ENCODE measurements around the gene HUS1B. TPM values are rescaled to one million over a fixed set of nuclear protein-coding genes. Genes with fewer than 3 reads are reported as not detected.
A peak's percentile ranks its signal among the peaks of the same experiment; 100 is the strongest.

HUS1B gene
- total and polyA plus RNA-seq, 9 of the 15 experiments (the other 6 are each of a cell fraction or from before 2014, with no cell fraction given), result 0.16 to 1.4 (median 0.38) TPM; not detected in 1

- no peak for TF ChIP-seq ZNF274 (IDR thresholded peaks at IDR 0.05; ENCODE audit: borderline replicate concordance, low read depth, low read length)
- no peak for TF ChIP-seq NBN (IDR thresholded peaks at IDR 0.05; ENCODE audit: low read depth)
- TF ChIP-seq POLR2H (tag; IDR thresholded peaks at IDR 0.05; ENCODE audit: low read depth), result no peak
- TF ChIP-seq MYBL2 (IDR thresholded peaks at IDR 0.05; ENCODE audit: low read depth), result no peak
- no peak for TF ChIP-seq MYBL2 (CRISPR knock-in tag; IDR thresholded peaks at IDR 0.05; ENCODE audit: borderline replicate concordance)
- no peak for TF ChIP-seq RHOXF2B (CRISPR knock-in tag; conservative IDR thresholded peaks at IDR 0.05)
- no peak for TF ChIP-seq ZNF124 (CRISPR knock-in tag; IDR thresholded peaks at IDR 0.05)
- TF ChIP-seq GMEB1 (CRISPR knock-in tag; IDR thresholded peaks at IDR 0.05), result peak; percentile 78
- TF ChIP-seq HDAC3 (IDR thresholded peaks at IDR 0.05; ENCODE audit: borderline replicate concordance, partially characterized antibody), result no peak
- no peak for TF ChIP-seq RBM14 (IDR thresholded peaks at IDR 0.05; ENCODE audit: borderline replicate concordance, insufficient read depth, low read depth, low read length)
- no peak for TF ChIP-seq ZFP1 (CRISPR knock-in tag; IDR thresholded peaks at IDR 0.05)
- TF ChIP-seq NR2F6 (CRISPR knock-in tag; IDR thresholded peaks at IDR 0.05), result no peak
- TF ChIP-seq GABPB2 (CRISPR knock-in tag; conservative IDR thresholded peaks at IDR 0.05), result no peak
- no peak for TF ChIP-seq DLX4 (CRISPR knock-in tag; IDR thresholded peaks at IDR 0.05)
- TF ChIP-seq MCM5 (IDR thresholded peaks at IDR 0.05; ENCODE audit: low read depth), result no peak
- no peak for TF ChIP-seq ZFP30 (CRISPR knock-in tag; IDR thresholded peaks at IDR 0.05; ENCODE audit: borderline replicate concordance)
- TF ChIP-seq ZNF311 (CRISPR knock-in tag; IDR thresholded peaks at IDR 0.05), result no peak
- TF ChIP-seq BRD4 (IDR thresholded peaks at IDR 0.05), result no peak
- no peak for TF ChIP-seq BRF1 (IDR thresholded peaks at IDR 0.05; ENCODE audit: borderline replicate concordance, extremely low read depth, insufficient read length)
- no peak for TF ChIP-seq ZNF398 (CRISPR knock-in tag; IDR thresholded peaks at IDR 0.05)
- no peak for TF ChIP-seq MECOM (CRISPR knock-in tag; IDR thresholded peaks at IDR 0.05)
- TF ChIP-seq RBM17 (IDR thresholded peaks at IDR 0.05; ENCODE audit: borderline replicate concordance, low read depth, low read length), result no peak
- TF ChIP-seq RNF219 (CRISPR knock-in tag; IDR thresholded peaks at IDR 0.05), result no peak
These were observed 36.2 kb upstream of the HUS1B start, which contains the start of gene EXOC2 (continued) for GRCh38 chr6:692858-693722.
